Testis (tissue), 2 donors: ENCODE results near the gene SLC9A9.

Experiments used
- POLR2A ChIP-seq: fragments of 450-650 bp; IDR thresholded peaks from one replicate; pipeline ENCODE4 v1.6.1; 2017; ENCODE audit warnings: antibody characterized with exemption, mild to moderate bottlenecking, moderate library complexity
- TF ChIP-seq, protein P1 (sequence below), 3 experiments: fragments of 450-650 bp in 2 of 3; fragments of 200-600 bp in 1 of 3; sonication (generic) in 1 of 3; IDR thresholded peaks; one replicate each; pipeline ENCODE4 v1.5.1; 2016 to 2019; ENCODE audit warnings: antibody characterized with exemption in 3 of 3, mild to moderate bottlenecking in 2 of 3, moderate library complexity in 1 of 3

DNA sequence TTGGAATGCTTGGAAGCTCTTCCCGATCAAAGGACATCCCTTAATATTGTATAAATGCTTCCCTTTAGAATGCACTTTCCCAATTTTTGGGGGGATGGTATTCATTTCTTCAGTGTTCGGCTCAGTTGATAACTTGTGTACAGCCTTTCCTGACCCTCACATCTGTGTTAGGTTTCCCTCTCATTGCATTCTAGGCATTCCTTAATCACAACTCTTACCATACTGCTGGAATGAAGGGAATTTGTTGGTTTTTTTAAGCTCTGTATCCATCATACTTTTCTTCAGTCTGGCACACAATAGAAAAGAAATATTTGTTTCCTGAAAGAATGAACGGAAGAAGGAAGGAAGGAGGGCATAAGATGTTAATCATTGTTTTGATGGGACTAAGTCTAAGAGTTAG lies 609.2 kb downstream of the SLC9A9 start:
- TF ChIP-seq, protein P1, sequence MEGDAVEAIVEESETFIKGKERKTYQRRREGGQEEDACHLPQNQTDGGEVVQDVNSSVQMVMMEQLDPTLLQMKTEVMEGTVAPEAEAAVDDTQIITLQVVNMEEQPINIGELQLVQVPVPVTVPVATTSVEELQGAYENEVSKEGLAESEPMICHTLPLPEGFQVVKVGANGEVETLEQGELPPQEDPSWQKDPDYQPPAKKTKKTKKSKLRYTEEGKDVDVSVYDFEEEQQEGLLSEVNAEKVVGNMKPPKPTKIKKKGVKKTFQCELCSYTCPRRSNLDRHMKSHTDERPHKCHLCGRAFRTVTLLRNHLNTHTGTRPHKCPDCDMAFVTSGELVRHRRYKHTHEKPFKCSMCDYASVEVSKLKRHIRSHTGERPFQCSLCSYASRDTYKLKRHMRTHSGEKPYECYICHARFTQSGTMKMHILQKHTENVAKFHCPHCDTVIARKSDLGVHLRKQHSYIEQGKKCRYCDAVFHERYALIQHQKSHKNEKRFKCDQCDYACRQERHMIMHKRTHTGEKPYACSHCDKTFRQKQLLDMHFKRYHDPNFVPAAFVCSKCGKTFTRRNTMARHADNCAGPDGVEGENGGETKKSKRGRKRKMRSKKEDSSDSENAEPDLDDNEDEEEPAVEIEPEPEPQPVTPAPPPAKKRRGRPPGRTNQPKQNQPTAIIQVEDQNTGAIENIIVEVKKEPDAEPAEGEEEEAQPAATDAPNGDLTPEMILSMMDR (IDR thresholded peaks at IDR 0.05) = no peak
- no peak for TF ChIP-seq POLR2A
